ENCODE results near the gene MYO15A.
A peak's percentile ranks its signal among the peaks of the same experiment; 100 is the strongest.

Gene MYO15A

GRCh38 chr17:18225642-18226283 is 117.2 kb downstream of the MYO15A start:
- Histone ChIP-seq H3K79me2 (ENCODE audit: low read length) (0 out of 2 replicates have a peak, but pooled peaks cover 4% of the 10 kb centered on the region), H3K36me3 (replicated peaks; ENCODE audit: insufficient read depth, low read length) (no peaks in the 10 kb centered on the region), H3K4me3 (ENCODE audit: low read length) (peak overlapping the region; percentile 69), H3K4me2 (ENCODE audit: low read depth, low read length) (peak overlapping the region; percentile 78), H2AFZ (ENCODE audit: low read length) (peak overlapping the region; percentile 83), H3K27ac (ENCODE audit: low read length) (no peak overlapping the region), H3K27me3 (replicated peaks; ENCODE audit: insufficient read depth, low read length) (no peaks in the 10 kb centered on the region), H3K9me3 (replicated peaks; ENCODE audit: insufficient read depth, low read length) (no peaks in the 10 kb centered on the region), H3K9me2 (replicated peaks; ENCODE audit: insufficient read depth, low read length) (no peaks in the 10 kb centered on the region), H3F3A (ENCODE audit: insufficient read depth, low read length) (no peaks in the 10 kb centered on the region), H3K4me1 (ENCODE audit: low read length) (no peaks in the 10 kb centered on the region), H3K9ac (ENCODE audit: low read length) (peak overlapping the region; percentile 39; the same call in 1 of the 2 replicates), H4K20me1 (ENCODE audit: insufficient read depth, low read length) (no peaks in the 10 kb centered on the region)
- DNase-seq: no peak
- TF ChIP-seq CTCF (IDR thresholded peaks at IDR 0.05; ENCODE audit: low read length): no peak
- TF ChIP-seq EZH2phosphoT487 (IDR thresholded peaks at IDR 0.05; ENCODE audit: low read length): no peak
- TF ChIP-seq EZH2 (optimal IDR thresholded peaks at IDR 0.05; ENCODE audit: low read depth, low read length): no peak

- Histone ChIP-seq H3K27me3 (replicated peaks; ENCODE audit: insufficient read depth, low read length) (no peaks in the 10 kb centered on the region), H3K4me1 (ENCODE audit: low read length) (no peaks in the 10 kb centered on the region), H3K4me3 (ENCODE audit: low read length) (peak overlapping the region; percentile 69), H3K79me2 (ENCODE audit: low read length) (0 out of 2 replicates have a peak, but pooled peaks cover 4% of the 10 kb centered on the region), H4K20me1 (ENCODE audit: insufficient read depth, low read length) (no peaks in the 10 kb centered on the region), H3K9me3 (replicated peaks; ENCODE audit: insufficient read depth, low read length) (no peaks in the 10 kb centered on the region), H2AFZ (ENCODE audit: low read length) (peak overlapping the region; percentile 83), H3K9me2 (replicated peaks; ENCODE audit: insufficient read depth, low read length) (no peaks in the 10 kb centered on the region), H3F3A (ENCODE audit: insufficient read depth, low read length) (no peaks in the 10 kb centered on the region), H3K9ac (ENCODE audit: low read length) (peak overlapping the region; percentile 39; the same call in 1 of the 2 replicates), H3K27ac (ENCODE audit: low read length) (no peak overlapping the region), H3K36me3 (replicated peaks; ENCODE audit: insufficient read depth, low read length) (no peaks in the 10 kb centered on the region), H3K4me2 (ENCODE audit: low read depth, low read length) (peak overlapping the region; percentile 78)
- no peak for TF ChIP-seq CTCF (IDR thresholded peaks at IDR 0.05; ENCODE audit: low read length)
- TF ChIP-seq EZH2 (optimal IDR thresholded peaks at IDR 0.05; ENCODE audit: low read depth, low read length): no peak
- TF ChIP-seq EZH2phosphoT487 (IDR thresholded peaks at IDR 0.05; ENCODE audit: low read length): no peak
- DNase-seq: no peak
Observed at GRCh38 chr17:18226284-18226945, 117.9 kb downstream of the MYO15A start.

GRCh38 chr17:18227635-18228034 is 119.1 kb downstream of the MYO15A start:
- Histone ChIP-seq H4K20me1 (ENCODE audit: insufficient read depth, low read length) (no peaks in the 10 kb centered on the region), H3K9me3 (replicated peaks; ENCODE audit: insufficient read depth, low read length) (no peaks in the 10 kb centered on the region), H3K4me3 (ENCODE audit: low read length) (no peak overlapping the region), H3K79me2 (ENCODE audit: low read length) (0 out of 2 replicates have a peak, but pooled peaks cover 4% of the 10 kb centered on the region), H3K36me3 (replicated peaks; ENCODE audit: insufficient read depth, low read length) (no peaks in the 10 kb centered on the region), H3K9ac (ENCODE audit: low read length) (no peak overlapping the region), H3K4me1 (ENCODE audit: low read length) (no peaks in the 10 kb centered on the region), H2AFZ (ENCODE audit: low read length) (no peak overlapping the region), H3K4me2 (ENCODE audit: low read depth, low read length) (no peak overlapping the region), H3K27me3 (replicated peaks; ENCODE audit: insufficient read depth, low read length) (no peaks in the 10 kb centered on the region), H3F3A (ENCODE audit: insufficient read depth, low read length) (no peaks in the 10 kb centered on the region), H3K27ac (ENCODE audit: low read length) (no peak overlapping the region), H3K9me2 (replicated peaks; ENCODE audit: insufficient read depth, low read length) (no peaks in the 10 kb centered on the region)
- DNase-seq: no peak
- TF ChIP-seq EZH2phosphoT487 (IDR thresholded peaks at IDR 0.05; ENCODE audit: low read length) (no peak), CTCF (IDR thresholded peaks at IDR 0.05; ENCODE audit: low read length) (no peak), EZH2 (optimal IDR thresholded peaks at IDR 0.05; ENCODE audit: low read depth, low read length) (no peak)
